SW480 (cell line): ENCODE results near the gene MYL6B.
"Not testable (repeated sequence)": the region's sequence is repeated elsewhere in the genome, so short reads cannot be mapped to it uniquely, and the experiment has no call there.

Experiments
- DNase-seq: peaks from one replicate; pipeline ENCODE4 v3.0.0-alpha.2; 2016; ENCODE audit warnings: low spot score

Gene MYL6B

DNA sequence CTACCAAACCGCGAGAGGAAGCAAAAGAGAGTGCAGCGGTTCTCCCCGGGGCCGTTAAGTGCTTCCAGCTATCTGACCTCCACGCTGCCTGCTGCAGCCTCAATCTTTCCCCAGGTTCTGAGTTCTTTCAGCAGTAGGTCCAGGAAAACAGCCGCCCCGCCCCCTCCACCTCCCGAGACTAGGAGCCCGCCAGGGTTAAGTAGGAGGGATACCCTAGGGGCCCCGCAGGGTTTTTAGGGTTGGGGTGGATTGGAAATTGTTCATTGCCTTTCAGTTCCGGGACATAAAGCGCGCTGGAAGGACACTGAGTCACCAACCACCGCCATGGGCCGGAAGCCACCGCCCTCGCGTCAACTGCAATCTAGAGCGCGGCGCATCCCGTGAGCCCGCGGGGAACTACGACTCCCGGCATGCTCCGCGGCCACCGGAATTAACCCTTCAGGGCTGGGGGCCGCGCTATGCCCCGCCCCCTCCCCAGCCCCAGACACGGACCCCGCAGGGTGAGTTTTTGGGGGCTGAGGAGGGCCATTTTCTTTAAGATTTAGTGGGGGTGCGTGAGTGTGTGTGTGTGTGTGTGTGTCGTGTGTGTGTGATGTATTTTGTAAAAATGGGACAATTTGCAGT is at the start of gene MYL6B:
MYL6B (plus strand) TSS at position 456 of the 624 bp plus-strand sequence. CDS start 1,332 bp downstream, outside the sequence.
- peak; percentile 92 for DNase-seq

DNA sequence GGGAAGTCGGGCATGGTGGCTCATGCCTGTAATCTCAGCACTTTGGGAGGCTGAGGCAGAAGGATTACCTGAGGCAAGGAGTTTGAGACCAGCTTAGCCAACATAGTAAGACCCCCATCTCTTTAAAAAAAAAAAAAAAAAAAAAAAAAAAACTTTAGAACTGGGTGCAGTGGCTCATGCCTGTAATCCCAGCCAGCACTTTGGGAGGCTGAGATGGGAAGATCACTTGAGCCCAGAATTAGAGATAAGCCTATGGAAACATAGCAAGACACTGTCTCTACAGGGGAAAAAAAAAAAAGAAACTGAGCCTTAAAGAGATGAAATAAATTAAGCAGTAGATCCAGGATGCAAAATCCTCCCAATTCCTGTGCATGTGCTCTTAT is 49.7 kb upstream of the MYL6B start:
- DNase-seq: no peak

DNA sequence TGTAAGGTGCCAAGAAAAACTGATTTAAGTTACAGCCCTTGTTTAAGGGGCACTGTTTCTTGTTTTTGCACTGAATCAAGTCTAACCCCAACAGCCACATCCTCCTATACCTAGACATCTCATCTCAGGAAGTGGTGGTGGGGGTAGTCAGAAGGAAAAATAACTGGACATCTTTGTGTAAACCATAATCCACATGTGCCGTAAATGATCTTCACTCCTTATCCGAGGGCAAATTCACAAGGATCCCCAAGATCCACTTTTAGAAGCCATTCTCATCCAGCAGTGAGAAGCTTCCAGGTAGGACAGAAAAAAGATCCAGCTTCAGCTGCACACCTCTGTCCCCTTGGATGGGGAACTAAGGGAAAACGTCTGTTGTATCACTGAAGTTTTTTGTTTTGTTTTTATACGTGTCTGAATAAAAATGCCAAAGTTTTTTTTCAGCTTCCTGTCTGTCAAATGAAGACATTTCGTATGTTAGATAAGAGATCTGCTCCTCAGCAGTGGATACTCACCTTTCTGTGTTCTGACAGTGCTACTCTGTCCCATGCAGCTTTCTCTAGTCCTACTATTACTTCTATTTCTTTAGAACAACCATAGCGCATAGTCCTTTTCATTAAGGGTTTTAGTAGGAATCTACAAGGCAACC is 49.2 kb upstream of the MYL6B start:
- DNase-seq: no peak

DNA sequence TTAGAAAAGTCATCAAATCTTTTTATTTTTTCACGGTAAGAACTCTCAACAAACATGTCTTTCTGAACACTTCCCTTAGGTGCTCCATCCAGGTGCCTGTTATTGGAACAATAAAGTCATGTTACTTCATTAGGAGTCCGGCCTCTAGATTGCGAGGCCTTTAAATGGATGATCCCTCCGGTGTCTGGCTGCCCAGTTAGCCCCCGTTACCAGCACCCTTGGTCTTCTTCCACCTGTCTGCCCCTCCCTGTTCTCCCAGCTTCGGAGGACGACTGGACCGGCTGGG is 48.6 kb upstream of the MYL6B start:
- DNase-seq: no peak

DNA sequence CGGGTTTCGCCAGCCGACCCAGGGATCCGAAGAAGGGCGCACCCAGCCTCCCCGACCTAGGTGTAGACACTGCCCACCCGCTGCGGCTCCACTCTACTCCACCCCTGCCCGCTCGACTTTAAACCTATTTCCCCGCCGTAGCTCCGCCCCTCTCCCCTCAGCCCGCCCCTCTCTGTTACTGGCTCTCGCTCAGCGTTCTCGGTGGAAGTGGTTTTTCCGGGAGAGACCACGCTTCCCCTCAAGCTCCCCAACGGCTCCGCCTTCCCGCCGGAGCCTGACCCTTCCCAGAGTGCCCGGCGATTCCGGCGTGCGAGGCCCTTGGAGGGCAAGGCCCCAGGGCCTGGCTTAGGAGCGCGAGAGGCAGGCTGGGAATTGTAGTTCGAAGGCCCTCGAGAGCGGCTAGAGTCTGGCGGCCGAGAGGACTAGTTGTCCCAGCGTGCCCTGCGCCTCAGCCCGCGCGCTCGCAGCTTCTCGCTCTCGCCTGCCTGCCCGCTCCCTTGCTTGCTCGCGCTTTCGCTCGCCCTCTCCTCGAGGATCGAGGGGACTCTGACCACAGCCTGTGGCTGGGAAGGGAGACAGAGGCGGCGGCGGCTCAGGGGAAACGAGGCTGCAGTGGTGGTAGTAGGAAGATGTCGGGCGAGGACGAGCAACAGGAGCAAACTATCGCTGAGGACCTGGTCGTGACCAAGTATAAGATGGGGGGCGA is 48.1 kb upstream of the MYL6B start, which contains the start of gene PA2G4:
PA2G4 (plus strand) TSS at position 451 of the 706 bp plus-strand sequence; CDS start at position 630, 179 bp downstream.
- peak; percentile 99 for DNase-seq

DNA sequence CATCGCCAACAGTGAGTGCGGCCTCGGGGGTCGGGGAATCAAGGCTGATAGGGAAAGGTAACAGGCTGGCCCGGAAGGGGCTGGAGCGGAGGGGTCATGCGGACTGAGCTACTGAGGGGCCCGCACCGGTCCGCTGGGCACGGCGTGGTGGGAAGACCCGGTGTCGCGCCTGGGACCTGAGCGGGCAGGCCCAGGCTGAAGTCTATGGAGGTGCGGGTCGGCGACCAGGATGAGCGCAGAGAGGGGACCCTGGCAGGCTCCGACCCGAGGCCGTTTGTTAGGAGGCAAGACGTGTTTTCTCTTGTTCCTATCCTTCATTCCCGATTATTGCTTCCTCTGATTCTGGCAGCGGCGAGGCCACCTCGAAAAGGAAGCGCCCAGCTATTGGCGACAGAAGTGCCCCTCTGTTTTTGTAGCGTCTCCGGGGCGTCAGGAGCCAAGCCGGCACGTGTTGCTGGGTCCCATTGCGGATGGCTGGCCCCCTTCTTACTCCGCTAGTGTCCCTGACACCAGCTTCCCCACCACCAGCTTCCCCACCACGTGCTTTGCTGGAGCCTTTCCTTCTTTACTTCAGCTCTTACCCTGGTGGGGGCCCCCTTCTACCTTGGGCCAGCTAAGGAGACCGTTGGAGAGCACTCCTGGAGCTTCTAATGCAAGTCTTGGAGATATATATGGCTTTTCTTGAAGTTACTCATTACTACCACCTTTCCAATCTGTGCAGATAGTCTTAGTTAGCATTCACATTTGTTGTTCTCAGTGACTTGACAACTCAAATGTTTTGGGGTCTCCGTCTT is 47.4 kb upstream of the MYL6B start:
- DNase-seq: peak; percentile 22

DNA sequence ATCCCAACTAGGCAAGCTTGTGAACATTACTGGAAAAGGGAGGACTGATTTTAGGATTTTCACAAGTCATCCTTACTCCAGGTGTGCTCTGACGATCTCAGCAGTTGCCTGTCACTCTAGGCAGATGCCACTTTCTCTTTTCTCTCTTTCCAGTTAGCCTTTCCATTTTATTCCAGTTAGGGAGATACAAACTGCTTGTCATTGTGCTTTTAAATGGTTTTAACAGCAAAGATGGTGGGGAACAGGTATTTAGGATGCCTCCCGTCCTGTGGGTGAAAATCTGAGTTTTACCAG is 46.8 kb upstream of the MYL6B start:
- no peak for DNase-seq

DNA sequence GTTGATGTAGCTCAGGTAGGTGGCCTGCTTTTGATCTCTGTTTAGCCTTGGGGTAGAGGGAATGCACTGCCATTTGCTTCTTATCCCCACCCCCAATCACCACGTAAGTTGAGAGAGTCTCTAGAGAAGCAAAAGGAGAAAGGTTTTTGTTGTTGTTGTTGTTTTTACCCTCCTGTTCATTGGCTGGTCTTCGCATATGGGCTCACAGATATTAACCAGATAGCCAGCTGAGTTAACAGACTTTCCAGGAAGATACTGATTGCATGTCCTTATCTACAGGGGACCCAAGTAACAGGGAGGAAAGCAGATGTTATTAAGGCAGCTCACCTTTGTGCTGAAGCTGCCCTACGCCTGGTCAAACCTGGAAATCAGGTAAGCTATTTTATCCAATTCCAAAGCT is 45.1 kb upstream of the MYL6B start:
- no peak for DNase-seq

DNA sequence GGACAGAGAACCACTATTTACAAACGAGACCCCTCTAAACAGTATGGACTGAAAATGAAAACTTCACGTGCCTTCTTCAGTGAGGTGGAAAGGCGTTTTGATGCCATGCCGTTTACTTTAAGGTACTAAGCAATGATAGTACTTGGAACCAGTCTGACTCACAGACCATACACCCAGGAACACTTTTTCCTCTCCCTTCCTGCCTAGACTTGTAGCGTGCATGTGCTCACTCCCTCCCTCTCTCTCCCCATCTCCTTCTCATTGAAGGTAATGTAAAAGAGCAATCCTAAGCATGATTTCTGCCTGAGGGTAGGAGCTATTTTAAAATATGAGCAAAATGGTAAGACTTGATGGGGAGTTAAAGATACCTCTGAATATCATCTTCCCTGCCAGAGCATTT is 41.8 kb upstream of the MYL6B start:
- no peak for DNase-seq

DNA sequence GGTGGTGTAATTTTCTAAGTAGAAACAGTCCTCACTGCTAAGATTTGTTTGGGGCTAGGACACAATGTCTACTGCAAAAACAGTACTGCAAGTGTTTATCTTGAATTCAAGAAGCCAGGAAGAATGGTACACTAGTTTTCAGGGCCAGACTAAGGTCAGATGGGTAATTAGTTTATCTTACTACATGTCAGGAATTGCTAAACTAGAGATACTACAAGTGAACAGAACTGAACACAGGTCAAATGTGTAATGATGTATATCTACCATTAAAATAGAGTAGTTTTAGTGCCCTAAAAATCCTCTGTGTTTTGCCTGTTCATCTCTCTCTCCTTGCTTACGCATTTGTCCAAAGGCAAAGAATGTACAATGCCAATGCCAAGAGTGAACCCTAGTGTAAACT is 38.3 kb upstream of the MYL6B start:
- DNase-seq: no peak

DNA sequence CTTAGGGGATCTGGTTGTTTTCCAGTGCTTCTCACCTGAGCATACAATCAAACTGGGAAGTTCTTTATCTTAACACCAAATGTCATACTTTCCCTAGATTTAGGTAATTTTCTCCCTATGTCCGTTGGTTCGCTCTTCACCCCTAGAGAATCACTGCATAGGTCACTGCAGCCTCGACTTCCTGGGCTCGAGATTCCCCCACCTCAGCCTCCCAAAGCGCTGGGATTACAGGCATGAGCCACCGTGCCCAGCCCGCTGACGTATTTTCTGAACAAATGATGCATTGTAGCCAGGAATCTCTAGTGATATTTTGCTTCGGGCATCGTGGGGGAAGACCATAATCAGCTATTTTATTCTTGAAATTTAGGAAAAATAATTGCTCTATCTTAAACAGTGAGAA is 37.1 kb upstream of the MYL6B start:
- peak; percentile 32 for DNase-seq

DNA sequence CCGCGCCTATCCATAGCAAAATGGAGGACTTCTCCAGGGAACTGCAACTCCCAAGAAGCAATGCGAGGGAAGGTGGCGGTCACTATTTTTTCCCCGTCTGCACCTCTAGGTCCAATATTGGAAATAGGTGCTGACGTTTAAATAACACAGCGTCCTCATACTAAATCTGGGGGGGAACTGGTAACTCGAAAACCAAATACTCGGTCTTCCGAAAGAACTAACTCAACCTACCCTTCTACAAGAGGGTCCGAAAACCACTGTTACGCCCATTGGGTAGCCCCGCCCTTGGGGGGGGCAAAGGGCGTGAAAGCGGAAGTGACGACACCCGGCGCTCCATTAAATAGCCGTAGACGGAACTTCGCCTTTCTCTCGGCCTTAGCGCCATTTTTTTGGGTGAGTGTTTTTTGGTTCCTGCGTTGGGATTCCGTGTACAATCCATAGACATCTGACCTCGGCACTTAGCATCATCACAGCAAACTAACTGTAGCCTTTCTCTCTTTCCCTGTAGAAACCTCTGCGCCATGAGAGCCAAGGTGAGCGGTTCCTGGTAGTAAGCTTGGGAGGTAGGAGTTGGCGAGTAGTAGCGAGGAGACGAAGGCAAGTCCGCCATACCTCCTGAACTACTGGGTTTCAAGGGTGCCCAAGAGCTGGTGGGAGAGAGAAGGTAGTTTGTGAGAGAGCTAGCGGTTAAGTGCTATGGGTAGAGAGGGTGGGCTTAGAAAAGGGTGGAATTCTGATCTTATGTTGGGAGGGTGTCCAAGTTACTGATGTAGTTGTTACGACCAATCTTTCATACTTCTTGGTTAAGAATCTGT is 35.9 kb upstream of the MYL6B start, which contains the start of gene RPL41:
RPL41 (plus strand) TSS at position 367 of the 815 bp plus-strand sequence.
- DNase-seq: peak; percentile 88

DNA sequence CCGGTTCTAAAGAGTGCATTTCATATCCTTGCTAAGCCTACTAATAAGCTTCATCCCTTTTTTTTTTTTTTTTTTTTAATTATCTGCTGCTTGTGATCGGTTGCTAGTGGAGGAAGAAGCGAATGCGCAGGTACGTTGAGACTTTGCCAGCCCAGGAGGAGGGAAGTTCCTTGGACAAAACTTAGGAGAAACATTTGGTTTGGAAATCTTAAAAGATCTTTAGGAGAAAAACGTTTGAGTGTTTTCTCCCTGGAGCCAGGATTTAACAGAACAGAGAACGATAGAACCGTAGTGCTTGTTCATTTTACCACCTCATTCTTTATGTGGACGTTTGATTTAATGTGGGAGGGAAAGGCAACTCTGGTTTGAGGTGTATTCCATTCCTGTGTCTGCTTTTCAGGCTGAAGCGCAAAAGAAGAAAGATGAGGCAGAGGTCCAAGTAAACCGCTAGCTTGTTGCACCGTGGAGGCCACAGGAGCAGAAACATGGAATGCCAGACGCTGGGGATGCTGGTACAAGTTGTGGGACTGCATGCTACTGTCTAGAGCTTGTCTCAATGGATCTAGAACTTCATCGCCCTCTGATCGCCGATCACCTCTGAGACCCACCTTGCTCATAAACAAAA is 35.2 kb upstream of the MYL6B start:
- DNase-seq: not testable (repeated sequence)

DNA sequence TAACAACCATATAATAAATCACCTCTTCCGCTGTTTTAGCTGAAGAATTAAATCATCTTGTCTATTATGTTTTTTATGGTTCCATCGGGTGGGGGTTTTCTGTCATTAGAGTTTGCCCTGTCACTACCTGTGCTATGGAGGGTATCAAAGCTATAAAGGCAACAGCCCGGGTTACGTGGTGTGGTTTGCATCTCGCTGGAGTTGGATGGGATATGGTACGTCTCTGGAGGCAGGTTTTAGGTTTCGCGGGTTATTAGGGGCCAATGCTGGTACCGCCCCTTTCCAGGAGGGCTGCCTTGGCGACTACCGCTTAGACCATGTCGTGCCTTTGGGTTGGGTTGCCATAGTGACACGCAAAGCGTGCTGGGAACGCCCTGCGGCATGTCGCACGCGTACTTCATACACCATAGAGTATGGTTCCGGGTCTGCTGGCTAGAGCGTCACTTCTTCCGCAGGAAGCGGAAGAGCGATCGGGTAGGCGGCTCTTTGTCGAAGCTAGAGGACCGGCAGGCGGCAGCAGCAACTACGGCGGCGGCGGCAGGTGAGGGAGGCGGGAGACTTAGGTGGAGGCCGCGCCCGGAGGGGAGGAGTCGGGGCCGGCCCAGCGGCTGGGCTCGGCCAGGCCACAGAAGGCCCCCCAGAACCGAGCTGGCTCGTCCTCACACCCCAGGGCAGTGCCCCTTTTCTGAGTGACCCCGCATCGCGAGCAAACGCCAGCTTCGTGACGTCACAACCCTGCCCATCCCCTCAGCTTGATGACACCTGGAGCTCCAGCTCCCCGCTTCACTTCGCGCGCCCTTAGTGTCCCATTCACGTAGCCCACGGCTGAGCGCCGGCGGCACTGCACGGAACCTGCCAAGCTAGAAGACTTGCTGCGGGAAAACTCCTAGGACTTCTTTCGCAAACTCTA is 34.4 kb upstream of the MYL6B start, which contains the start of gene ZC3H10:
ZC3H10 (plus strand) TSS at position 489 of the 910 bp plus-strand sequence. CDS start 2,297 bp downstream, outside the sequence.
- peak; percentile 99 for DNase-seq

DNA sequence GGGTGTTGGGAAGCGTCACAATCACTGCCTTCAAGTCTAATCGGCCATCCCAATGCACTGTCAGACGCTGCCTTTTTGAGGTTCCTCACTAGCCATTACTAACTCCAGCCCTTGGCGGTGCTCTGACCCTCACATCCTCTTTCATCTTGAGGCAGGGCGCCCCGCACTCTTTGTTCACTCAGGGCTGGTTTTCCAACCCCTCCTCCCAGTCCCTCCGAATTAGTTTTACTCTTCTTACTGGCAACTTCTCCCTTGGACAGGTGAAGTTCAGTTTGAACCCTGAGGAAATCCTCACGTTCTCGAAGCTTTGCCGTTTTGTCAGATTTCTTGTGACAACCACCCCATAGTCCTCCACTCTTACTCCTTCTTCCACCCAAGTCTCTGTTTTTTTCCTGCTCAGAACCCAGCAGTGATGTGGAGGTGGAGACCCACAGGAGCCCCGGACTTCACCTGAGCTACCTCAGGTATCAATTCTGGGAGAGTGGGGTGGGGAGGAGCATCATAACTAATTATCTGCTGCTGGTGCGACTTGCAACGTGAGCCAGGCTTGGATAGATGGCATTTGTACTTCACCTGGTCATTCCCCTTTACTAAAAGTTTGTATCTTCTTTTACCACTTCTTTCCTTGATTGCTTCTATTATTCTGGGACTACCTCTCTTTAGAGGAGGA is 33.6 kb upstream of the MYL6B start:
- no peak for DNase-seq

DNA sequence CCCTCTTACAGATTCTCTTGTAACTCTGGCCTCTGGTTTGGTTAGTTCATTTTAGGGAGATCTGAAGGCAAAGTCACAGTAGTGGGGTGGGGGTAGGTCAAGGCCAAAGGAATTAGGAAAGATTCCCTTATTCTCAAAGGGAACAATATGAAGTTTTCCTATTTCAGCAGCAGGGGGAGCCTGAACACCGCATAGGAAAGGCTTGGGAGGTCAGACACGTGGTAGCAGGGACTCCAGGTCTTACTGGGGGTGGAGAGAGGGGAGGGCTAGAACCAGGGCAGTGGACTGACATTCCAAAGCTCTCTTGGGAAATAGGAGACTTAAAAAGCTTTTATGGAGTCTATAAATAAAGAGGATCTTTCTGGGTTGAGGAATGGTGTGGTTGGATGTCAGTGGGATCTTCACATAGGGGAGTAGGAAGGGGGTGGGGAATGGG is 33.0 kb upstream of the MYL6B start:
- DNase-seq: peak; percentile 92

DNA sequence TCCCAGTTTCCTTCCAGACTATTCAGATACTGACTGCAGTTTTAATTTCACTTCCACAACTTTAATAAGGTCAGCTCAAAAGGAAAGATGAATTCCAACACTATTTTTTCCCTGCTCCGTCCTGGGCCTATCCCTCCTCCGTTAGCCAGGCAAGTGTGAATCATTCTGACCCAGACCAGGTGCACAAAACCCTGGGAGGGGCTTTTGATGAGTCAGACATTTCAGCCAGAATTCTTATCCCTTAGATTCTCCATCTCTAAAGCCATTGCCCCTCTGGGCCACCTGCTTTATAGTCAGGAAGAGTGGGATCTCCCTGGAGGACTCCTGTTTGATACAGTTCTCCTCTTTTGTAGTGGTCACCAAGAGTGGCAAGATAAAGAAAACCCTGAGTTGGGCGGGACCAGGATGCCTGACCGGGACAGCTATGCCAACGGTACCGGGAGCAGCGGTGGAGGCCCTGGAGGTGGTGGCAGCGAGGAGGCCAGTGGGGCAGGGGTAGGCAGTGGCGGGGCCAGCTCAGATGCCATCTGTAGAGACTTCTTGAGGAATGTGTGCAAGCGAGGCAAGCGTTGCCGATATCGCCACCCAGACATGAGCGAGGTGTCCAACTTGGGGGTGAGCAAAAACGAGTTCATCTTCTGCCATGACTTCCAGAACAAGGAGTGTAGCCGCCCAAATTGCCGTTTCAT is 32.1 kb upstream of the MYL6B start:
- peak; percentile 69 for DNase-seq

DNA sequence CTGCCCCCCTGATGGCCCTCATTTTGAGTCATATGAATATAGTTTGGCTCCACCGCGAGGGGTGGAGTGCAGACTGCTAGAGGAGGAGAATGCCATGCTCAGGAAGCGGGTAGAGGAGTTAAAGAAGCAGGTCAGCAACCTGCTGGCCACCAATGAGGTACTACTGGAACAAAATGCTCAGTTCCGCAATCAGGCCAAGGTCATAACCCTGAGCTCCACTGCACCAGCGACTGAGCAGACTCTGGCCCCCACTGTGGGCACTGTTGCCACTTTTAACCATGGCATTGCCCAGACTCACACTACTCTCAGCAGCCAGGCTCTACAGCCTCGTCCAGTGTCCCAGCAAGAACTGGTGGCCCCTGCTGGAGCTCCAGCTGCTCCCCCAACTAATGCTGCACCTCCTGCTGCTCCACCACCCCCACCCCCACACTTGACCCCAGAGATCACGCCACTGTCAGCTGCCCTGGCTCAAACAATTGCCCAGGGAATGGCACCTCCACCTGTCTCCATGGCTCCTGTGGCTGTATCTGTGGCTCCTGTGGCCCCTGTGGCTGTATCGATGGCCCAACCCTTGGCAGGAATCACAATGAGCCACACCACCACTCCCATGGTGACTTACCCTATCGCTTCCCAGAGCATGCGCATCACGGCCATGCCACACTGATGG is 31.1 kb upstream of the MYL6B start:
- no peak for DNase-seq
